Keratinocyte (primary cell): ENCODE results near the gene CCDC40.

Experiments used
- EZH2 ChIP-seq: IDR thresholded peaks from one replicate; pipeline ENCODE4 v1.6.1; 2012; ENCODE audit warnings: inconsistent platforms, mild to moderate bottlenecking, low read length, moderate library complexity
- TF ChIP-seq, protein P1 (sequence below), 3 experiments: IDR thresholded peaks in 1 of 3; conservative IDR thresholded peaks in 1 of 3; optimal IDR thresholded peaks in 1 of 3; 2 replicates in 2 of 3; 3 replicates in 1 of 3; pipeline versions ENCODE3 to v1.5.1; 2011; ENCODE audit warnings: low read length in 3 of 3, mild to moderate bottlenecking in 3 of 3, moderate library complexity in 2 of 3, control low read depth in 1 of 3, inconsistent platforms in 1 of 3; ENCODE audit not compliant: insufficient read depth in 2 of 3; ENCODE audit errors: extremely low read depth in 1 of 3

DNA sequence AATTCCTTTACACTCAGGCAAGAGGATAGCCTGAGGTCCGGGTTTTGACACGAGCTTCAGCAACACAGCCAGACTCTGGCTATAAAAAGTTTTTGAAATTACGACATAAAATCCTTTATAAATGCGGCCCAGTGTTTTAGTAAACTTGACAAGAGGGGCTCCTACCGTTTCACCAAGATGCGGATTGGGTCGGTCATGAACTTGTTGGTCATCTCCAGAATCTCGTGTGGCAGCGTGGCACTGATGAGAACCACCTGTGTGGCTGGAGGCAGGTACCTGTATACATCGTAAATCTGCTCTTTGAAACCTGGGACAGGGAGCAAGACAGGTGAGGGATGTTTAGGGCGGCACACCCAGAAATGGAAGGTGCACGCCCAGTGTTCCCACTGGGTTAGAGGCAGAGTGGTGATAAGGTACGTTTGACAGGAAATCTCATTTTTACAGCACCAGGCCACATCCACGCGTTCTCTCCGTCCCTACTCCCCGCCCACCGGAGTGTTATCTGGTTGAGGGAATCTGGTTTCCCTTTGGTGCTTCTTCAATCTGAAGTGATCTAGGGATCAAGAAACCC, 102.5 kb downstream of the CCDC40 start:
- TF ChIP-seq, protein P1, sequence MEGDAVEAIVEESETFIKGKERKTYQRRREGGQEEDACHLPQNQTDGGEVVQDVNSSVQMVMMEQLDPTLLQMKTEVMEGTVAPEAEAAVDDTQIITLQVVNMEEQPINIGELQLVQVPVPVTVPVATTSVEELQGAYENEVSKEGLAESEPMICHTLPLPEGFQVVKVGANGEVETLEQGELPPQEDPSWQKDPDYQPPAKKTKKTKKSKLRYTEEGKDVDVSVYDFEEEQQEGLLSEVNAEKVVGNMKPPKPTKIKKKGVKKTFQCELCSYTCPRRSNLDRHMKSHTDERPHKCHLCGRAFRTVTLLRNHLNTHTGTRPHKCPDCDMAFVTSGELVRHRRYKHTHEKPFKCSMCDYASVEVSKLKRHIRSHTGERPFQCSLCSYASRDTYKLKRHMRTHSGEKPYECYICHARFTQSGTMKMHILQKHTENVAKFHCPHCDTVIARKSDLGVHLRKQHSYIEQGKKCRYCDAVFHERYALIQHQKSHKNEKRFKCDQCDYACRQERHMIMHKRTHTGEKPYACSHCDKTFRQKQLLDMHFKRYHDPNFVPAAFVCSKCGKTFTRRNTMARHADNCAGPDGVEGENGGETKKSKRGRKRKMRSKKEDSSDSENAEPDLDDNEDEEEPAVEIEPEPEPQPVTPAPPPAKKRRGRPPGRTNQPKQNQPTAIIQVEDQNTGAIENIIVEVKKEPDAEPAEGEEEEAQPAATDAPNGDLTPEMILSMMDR (optimal IDR thresholded peaks at IDR 0.05 in 1 of 3, IDR thresholded peaks at IDR 0.05 in 1 of 3, conservative IDR thresholded peaks at IDR 0.05 in 1 of 3; ENCODE audit: extremely low read depth in 1 of 3, insufficient read depth in 2 of 3, low read length in 3 of 3): no peak
- TF ChIP-seq EZH2: no peak
